CD4-positive, alpha-beta memory T cell (primary cell): ENCODE measurements around the gene KLHL35. TPM values are rescaled to one million over a fixed set of nuclear protein-coding genes. Genes with fewer than 3 reads are reported as not detected.
"Not testable (repeated sequence)": the region's sequence is repeated elsewhere in the genome, so short reads cannot be mapped to it uniquely, and the experiment has no call there.

Source experiments
- CTCF ChIA-PET: fragments of 350-600 bp; sonication (Branson Sonifier 250); formaldehyde crosslinking; loops from one replicate; lab custom pipeline; 2021; ENCODE audit warnings: inconsistent platforms; ENCODE audit not compliant: partially characterized antibody; lab: Charles Lee
- POLR2A ChIA-PET: fragments of 350-600 bp; sonication (Branson Sonifier 250); formaldehyde crosslinking; loops from one replicate; lab custom pipeline; 2021; ENCODE audit not compliant: partially characterized antibody; lab: Charles Lee
- DNase-seq, 5 donors: peaks; one replicate each; pipeline versions ENCODE4 v3.0.0 to v3.0.0-alpha.2; 2020 to 2022; ENCODE audit warnings: mixed read lengths in 1 of 5
- H3K27ac ChIP-seq: one replicate; pipeline ENCODE4 v1.7.0; 2013; ENCODE audit warnings: low read depth, low read length
- H3K27me3 ChIP-seq: 2 replicates; pipeline ENCODE4 v1.7.0; 2013; ENCODE audit warnings: mild to moderate bottlenecking, low read length, moderate library complexity; ENCODE audit not compliant: insufficient read depth
- H3K36me3 ChIP-seq: 2 replicates; pipeline ENCODE4 v1.7.0; 2013; ENCODE audit warnings: mild to moderate bottlenecking, low read length, moderate library complexity; ENCODE audit not compliant: insufficient read depth
- H3K4me1 ChIP-seq: 2 replicates; pipeline ENCODE4 v1.7.0; 2013; ENCODE audit warnings: mild to moderate bottlenecking, low read length, moderate library complexity; ENCODE audit not compliant: insufficient read depth
- H3K4me3 ChIP-seq, 2 donors: one replicate each; pipeline ENCODE4 v1.7.0; 2013; ENCODE audit warnings: low read length in 2 of 2, mild to moderate bottlenecking in 1 of 2
- H3K9me3 ChIP-seq, 2 donors: one replicate each; pipeline ENCODE4 v1.7.0; 2013; ENCODE audit warnings: low read length in 2 of 2, control low read depth in 1 of 2; ENCODE audit not compliant: control insufficient read depth in 1 of 2
- H3K27ac Mint-ChIP-seq, 7 donors: one replicate each; pipeline ENCODE4 v1.8.0; 2020 to 2021; ENCODE audit warnings: mixed read lengths in 7 of 7, mild to moderate bottlenecking in 6 of 7, inconsistent platforms in 3 of 7, moderate library complexity in 3 of 7
- H3K27me3 Mint-ChIP-seq, 2 donors: one replicate each; pipeline ENCODE4 v1.8.0; 2020 to 2021; ENCODE audit warnings: mixed read lengths in 2 of 2
- H3K36me3 Mint-ChIP-seq, 2 donors: one replicate each; pipeline ENCODE4 v1.8.0; 2020 to 2021; ENCODE audit warnings: mixed read lengths in 2 of 2, inconsistent platforms in 1 of 2, mild to moderate bottlenecking in 1 of 2
- H3K4me1 Mint-ChIP-seq, 4 donors: one replicate each; pipeline ENCODE4 v1.8.0; 2020 to 2021; ENCODE audit warnings: mixed read lengths in 4 of 4, mild to moderate bottlenecking in 1 of 4
- H3K4me3 Mint-ChIP-seq, 8 donors: one replicate each; pipeline ENCODE4 v1.8.0; 2020 to 2021; ENCODE audit warnings: mixed read lengths in 8 of 8, mild to moderate bottlenecking in 7 of 8, moderate library complexity in 6 of 8, inconsistent platforms in 3 of 8
- H3K9me3 Mint-ChIP-seq, 8 donors: one replicate each; pipeline ENCODE4 v1.8.0; 2020 to 2021; ENCODE audit warnings: mixed read lengths in 8 of 8, mild to moderate bottlenecking in 5 of 8, inconsistent platforms in 3 of 8, moderate library complexity in 1 of 8
- intact Hi-C: fragments of 100-400 bp; cut with micrococcal nuclease; formaldehyde crosslinking; loops from one replicate; pipeline ENCODE4 v1.15.1; 2023
- polyA plus RNA-seq, 2 donors: library from polyadenylated mRNA; unstranded; fragments of 300-500 nt; fragmentation: Illumina TruSeq; gene quantifications; one replicate each; pipeline ENCODE4 v1.2.3, GENCODE V29; 2021
- total RNA-seq, 2 experiments: library from RNA; stranded (reverse); gene quantifications; one replicate each; pipeline ENCODE4 v1.2.3, GENCODE V29; 2021

Gene KLHL35
- total and polyA plus RNA-seq, 4 experiments from 2014 or later = 0.93 to 1.5 (median 1.3) TPM

GRCh38 chr11:75420224-75421034 lies 12.6 kb downstream of the KLHL35 start:
- no peak overlapping the region for H3K4me3 ChIP-seq
- H3K9me3 ChIP-seq = no peaks in the 10 kb centered on the region
- H3K4me1 ChIP-seq = no peaks in the 10 kb centered on the region
- Mint-ChIP-seq H3K27ac (peak overlapping the region in 4 of 7 donors; percentile 1 to 51 (median 15)), H3K4me3 (no peak overlapping the region), H3K9me3 (no peaks in the 10 kb centered on the region), H3K4me1 (peaks cover 0 to 3% (median under 1%) of the 10 kb centered on the region in 4 donors), H3K27me3 (no peaks in the 10 kb centered on the region), H3K36me3 (peaks cover 8 to 18% of the 10 kb centered on the region in 2 donors)
- CTCF ChIA-PET = interaction anchor here (1.9 kb wide), 1 partner anchor 13 kb away, joined by 5 read pairs; no protein-coding TSS in a partner anchor
- no peaks in the 10 kb centered on the region for H3K36me3 ChIP-seq
- POLR2A ChIA-PET = interaction anchor here (0.8 kb wide), 1 partner anchor 105 kb away, joined by 3 read pairs; the partner anchor contains the start of gene GDPD5
- no peak overlapping the region for H3K27ac ChIP-seq
- intact Hi-C loops = no loop called here
- no peaks in the 10 kb centered on the region for H3K27me3 ChIP-seq
- no peak for DNase-seq

DNA sequence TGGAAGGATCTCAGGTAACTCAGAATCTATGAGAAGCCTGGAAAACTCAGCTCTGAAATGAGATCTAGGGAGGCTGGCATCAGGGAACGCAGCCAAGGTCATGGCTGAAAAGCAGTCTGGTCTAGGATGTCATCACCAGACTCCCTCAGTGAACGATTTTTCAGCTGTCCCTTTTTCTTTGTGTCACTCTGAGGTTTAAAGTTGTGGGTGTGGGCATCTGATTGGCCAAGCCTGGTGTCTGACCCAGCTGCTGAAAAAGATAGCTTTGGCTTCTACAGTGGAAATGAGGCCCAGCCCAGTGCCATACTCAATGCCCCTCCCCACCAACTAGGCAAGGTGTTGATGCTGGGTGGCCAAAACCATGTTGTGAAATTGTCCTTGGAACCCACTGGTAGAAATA lies 19.1 kb downstream of the KLHL35 start:
- H3K27me3 ChIP-seq = no peaks in the 10 kb centered on the region
- Mint-ChIP-seq H3K27ac (no peak overlapping the region), H3K36me3 (peaks cover 10 to 37% of the 10 kb centered on the region in 2 donors), H3K27me3 (no peaks in the 10 kb centered on the region), H3K4me1 (peaks cover 0 to 4% (median 2%) of the 10 kb centered on the region in 4 donors), H3K9me3 (peaks cover 0 to 2% (median 0%) of the 10 kb centered on the region in 8 donors), H3K4me3 (no peak overlapping the region)
- H3K9me3 ChIP-seq = no peaks in the 10 kb centered on the region
- H3K4me3 ChIP-seq = no peak overlapping the region
- intact Hi-C loops = no loop called here
- H3K27ac ChIP-seq = no peak overlapping the region
- H3K36me3 ChIP-seq = peaks cover 9% of the 10 kb centered on the region
- H3K4me1 ChIP-seq = no peaks in the 10 kb centered on the region
- no peak for DNase-seq
- CTCF ChIA-PET = interaction anchor here (1.1 to 3.5 kb wide), 2 partner anchors 11 to 24 kb away, joined by 3 to 10 read pairs; no protein-coding TSS in a partner anchor
- POLR2A ChIA-PET = interaction anchor here (1.1 kb wide), 1 partner anchor 14 kb away, joined by 3 read pairs; no protein-coding TSS in a partner anchor

DNA sequence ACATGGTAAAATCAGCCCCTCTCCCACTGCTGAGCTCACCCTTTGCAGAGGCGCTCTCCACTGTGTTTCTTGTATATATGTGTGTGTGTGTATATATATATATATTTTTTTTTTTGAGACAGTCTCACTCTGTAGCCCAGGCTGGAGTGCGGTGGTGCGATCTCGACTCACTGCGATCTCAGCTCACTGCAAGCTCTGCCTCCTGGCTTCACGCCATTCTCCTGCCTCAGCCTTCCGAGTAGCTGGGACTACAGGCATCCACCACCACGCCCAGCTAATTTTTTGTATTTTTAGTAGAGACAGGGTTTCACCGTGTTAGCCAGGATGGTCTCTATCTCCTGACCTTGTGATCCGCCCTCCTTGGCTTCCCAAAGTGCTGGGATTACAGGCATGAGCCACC lies 19.9 kb downstream of the KLHL35 start:
- H3K4me3 Mint-ChIP-seq, H3K27me3 Mint-ChIP-seq, intact Hi-C loops, H3K27ac ChIP-seq, H3K27me3 ChIP-seq, H3K9me3 Mint-ChIP-seq, H3K4me1 ChIP-seq, H3K4me3 ChIP-seq, H3K9me3 ChIP-seq, DNase-seq, H3K36me3 ChIP-seq, H3K4me1 Mint-ChIP-seq: not testable (repeated sequence)
- Mint-ChIP-seq H3K27ac (peak overlapping the region in 2 of 7 donors; percentile 13 to 18), H3K36me3 (peaks cover 10 to 37% of the 10 kb centered on the region in 2 donors)
- ChIA-PET POLR2A (interaction anchor here (1.1 to 1.8 kb wide), 2 partner anchors 13 to 15 kb away, joined by 3 to 7 read pairs; no protein-coding TSS in a partner anchor), CTCF (interaction anchor here (0.6 to 3.5 kb wide), 4 partner anchors 12 to 732 kb away, joined by 3 to 10 read pairs (median 4); partner anchors contain the start of gene RPS3)

DNA sequence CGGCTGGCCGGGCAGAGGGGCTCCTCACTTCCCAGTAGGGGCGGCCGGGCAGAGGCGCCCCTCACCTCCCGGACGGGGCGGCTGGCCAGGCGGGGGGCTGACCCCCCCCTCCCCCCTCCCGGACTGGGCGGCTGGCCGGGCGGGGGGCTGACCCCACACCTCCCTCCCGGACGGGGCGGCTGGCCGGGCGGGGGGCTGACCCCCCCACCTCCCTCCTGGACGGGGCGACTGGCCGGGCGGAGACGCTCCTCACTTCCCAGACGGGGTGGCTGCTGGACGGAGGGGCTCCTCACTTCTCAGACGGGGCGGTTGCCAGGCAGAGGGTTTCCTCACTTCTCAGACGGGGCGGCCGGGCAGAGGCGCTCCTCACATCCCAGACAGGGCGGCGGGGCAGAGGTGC lies 23.0 kb downstream of the KLHL35 start:
- H3K27me3 Mint-ChIP-seq, H3K4me1 ChIP-seq, H3K9me3 Mint-ChIP-seq, H3K27ac Mint-ChIP-seq, H3K27me3 ChIP-seq, H3K4me3 Mint-ChIP-seq, H3K4me3 ChIP-seq, intact Hi-C loops, H3K27ac ChIP-seq, H3K9me3 ChIP-seq, CTCF ChIA-PET, DNase-seq, POLR2A ChIA-PET: not testable (repeated sequence)
- Mint-ChIP-seq H3K4me1 (peaks cover 6 to 19% (median 10%) of the 10 kb centered on the region in 4 donors), H3K36me3 (peaks cover 25 to 52% of the 10 kb centered on the region in 2 donors)
- H3K36me3 ChIP-seq = peaks cover 27% of the 10 kb centered on the region

DNA sequence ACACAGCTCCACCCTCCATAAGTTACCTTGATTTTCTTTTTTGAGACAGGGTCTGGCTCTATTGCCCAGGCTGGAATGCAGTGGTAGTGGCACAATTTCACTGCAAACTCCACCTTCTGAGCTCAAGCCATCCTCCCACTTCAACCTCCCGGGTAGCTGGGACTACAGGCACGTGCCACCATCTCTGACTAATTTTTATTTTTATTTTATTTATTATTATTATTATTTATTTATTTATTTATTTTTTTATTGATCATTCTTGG lies 24.1 kb downstream of the KLHL35 start:
- peaks cover 35 to 55% of the 10 kb centered on the region in 2 donors for H3K36me3 Mint-ChIP-seq

DNA sequence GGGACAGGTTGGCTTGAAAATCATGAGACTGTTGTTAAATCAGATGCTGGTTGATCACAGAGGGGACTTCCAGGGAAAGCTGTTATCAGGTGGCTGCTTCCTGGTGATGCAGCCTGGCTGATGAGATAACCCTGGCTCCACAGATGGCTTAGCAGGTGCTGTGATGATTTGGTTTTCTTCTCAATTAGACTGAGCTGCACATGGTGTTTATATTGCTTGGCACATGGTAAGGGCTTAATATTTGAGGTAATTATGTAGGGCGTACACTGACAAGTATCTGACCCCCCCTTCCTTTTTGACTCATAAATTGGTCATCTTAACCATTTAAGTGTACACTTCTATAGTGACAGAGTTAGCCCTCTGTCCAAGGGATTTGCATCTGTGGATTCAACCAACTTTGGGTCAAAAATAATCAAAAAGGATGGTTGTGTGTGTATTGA lies 26.6 kb downstream of the KLHL35 start:
- Mint-ChIP-seq H3K4me3 (no peak overlapping the region), H3K36me3 (peaks cover 54 to 60% of the 10 kb centered on the region in 2 donors), H3K4me1 (peaks cover 30 to 53% (median 36%) of the 10 kb centered on the region in 4 donors), H3K9me3 (no peaks in the 10 kb centered on the region), H3K27ac (peak overlapping the region in 2 of 7 donors; percentile 42 to 68), H3K27me3 (no peaks in the 10 kb centered on the region)
- Histone ChIP-seq H3K27me3 (no peaks in the 10 kb centered on the region), H3K9me3 (no peaks in the 10 kb centered on the region), H3K36me3 (peaks cover 56% of the 10 kb centered on the region), H3K4me3 (no peak overlapping the region), H3K27ac (no peak overlapping the region), H3K4me1 (peaks cover 36% of the 10 kb centered on the region)
- POLR2A ChIA-PET = interaction anchor here (0.7 to 1.3 kb wide), 3 partner anchors 22 to 119 kb away, joined by 3 read pairs; partner anchors contain the start of gene GDPD5
- intact Hi-C loops = no loop called here
- CTCF ChIA-PET = interaction anchor here (1.1 to 3.8 kb wide), 6 partner anchors 20 to 130 kb away, joined by 3 to 46 read pairs (median 12); partner anchors contain the start of gene GDPD5
- no peak for DNase-seq

More for the DNA sequence above, 24.1 kb downstream of the KLHL35 start:
- intact Hi-C loops = loop anchor here (1.0 kb wide), 1 partner anchor 123 kb away; no protein-coding TSS in a partner anchor
- no peak overlapping the region for H3K27ac Mint-ChIP-seq
- Histone ChIP-seq H3K4me1 (peaks cover 10% of the 10 kb centered on the region), H3K27me3 (no peaks in the 10 kb centered on the region), H3K36me3 (peaks cover 35% of the 10 kb centered on the region), H3K27ac (no peak overlapping the region), H3K9me3 (no peaks in the 10 kb centered on the region), H3K4me3 (no peak overlapping the region)
- H3K4me3 Mint-ChIP-seq = no peak overlapping the region
- ChIA-PET CTCF (interaction anchor here (0.9 to 3.8 kb wide), 10 partner anchors 8 to 132 kb away, joined by 4 to 46 read pairs (median 11); no protein-coding TSS in a partner anchor), POLR2A (interaction anchor here (1.1 to 1.4 kb wide), 2 partner anchors 9 to 11 kb away, joined by 3 to 6 read pairs; no protein-coding TSS in a partner anchor)
- no peak for DNase-seq
- no peaks in the 10 kb centered on the region for H3K9me3 Mint-ChIP-seq
- H3K4me1 Mint-ChIP-seq = peaks cover 12 to 28% (median 15%) of the 10 kb centered on the region in 4 donors
- no peaks in the 10 kb centered on the region for H3K27me3 Mint-ChIP-seq
